SKM-1 treated with dmso at 0.1 percent for 144 hours (cell line): ENCODE results near the gene SF1.

ENCODE experiments used
- DNase-seq: peaks from one replicate; lab custom pipeline; 2025; ENCODE audit not compliant: unreplicated experiment; lab: John Stamatoyannopoulos, UW

Gene SF1

DNA sequence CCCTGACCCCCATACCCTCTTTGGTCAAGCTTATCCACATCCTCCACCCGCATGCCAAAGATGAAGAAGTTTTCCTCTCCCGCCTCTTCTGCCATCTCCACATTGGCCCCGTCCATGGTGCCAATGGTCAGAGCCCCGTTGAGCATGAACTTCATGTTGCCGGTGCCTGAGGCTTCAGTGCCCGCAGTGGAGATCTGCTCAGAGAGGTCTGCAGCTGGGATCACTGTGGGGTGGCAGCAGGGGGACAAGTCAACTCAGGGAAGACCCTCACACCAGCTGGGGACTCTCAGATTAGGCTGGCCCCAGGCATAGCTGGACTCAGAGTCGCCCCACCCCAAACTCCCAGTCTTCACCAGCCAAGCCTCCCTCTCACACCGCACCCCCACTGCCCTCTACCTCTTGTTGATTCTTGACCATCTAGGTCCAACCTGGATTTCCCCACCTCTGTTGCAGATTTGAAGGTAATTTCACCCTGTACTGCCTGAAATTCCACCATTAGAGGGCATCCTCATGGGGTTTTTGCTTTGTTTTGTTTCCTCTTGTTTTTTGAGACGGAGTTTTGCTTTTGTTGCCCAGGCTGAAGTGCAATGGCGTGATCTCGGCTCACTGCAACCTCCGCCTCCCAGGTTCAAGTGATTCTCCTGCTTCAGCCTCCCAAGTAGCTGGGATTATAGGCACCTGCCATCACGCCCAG, 27.8 kb downstream of the SF1 start:
- no peak for DNase-seq

DNA sequence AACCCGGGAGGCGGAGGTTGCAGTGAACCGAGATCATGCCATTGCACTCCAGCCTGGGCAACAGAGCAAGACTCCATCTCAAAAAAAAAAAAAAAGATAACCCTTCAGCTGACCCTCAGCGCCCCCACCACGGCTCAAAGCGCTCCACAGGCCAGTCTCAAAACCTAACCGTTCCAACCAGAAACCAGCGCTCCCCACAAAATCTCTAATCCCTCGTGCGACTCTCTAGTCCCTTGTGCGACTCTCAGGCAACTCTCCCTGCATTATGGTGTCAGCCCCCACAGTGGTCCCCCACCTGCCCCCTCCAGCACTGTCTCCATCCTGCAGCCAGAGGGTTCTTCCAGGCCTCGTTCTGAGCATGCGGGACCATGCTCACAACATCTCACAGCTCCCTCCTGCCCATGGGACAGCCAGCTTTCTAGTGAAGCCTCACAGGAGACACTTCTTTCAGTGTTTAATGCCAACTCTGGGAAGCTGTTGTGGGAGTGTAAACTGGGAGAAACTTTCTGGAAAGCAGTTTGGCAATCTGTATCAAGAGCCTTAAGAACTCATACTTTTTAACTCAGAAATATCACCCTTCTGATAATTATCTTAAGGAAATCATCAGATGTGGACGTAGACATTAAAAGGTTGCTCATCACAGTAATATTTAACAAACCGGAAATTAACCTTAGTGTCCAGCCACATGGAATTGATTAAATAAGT, 30.2 kb downstream of the SF1 start:
- no peak for DNase-seq

DNA sequence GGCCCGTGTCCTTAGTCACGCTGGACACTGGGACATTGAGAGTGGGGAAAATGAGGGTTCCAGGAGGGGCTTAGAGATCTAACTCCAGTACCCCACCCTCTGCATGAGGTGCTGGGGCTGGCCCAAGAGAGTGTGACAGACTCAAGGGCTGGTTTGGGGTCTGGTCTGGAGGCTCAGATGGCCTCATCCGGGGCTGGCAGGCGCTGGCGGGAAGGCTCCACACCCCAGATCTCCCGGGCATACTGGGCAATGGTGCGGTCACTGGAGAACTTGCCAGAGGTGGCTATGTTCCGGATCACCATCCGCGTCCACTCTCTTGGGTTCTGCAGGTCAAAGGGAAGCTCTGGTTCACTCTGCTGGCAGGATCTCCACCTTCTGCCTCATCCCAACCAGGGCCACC, 31.9 kb downstream of the SF1 start:
- DNase-seq = no peak

DNA sequence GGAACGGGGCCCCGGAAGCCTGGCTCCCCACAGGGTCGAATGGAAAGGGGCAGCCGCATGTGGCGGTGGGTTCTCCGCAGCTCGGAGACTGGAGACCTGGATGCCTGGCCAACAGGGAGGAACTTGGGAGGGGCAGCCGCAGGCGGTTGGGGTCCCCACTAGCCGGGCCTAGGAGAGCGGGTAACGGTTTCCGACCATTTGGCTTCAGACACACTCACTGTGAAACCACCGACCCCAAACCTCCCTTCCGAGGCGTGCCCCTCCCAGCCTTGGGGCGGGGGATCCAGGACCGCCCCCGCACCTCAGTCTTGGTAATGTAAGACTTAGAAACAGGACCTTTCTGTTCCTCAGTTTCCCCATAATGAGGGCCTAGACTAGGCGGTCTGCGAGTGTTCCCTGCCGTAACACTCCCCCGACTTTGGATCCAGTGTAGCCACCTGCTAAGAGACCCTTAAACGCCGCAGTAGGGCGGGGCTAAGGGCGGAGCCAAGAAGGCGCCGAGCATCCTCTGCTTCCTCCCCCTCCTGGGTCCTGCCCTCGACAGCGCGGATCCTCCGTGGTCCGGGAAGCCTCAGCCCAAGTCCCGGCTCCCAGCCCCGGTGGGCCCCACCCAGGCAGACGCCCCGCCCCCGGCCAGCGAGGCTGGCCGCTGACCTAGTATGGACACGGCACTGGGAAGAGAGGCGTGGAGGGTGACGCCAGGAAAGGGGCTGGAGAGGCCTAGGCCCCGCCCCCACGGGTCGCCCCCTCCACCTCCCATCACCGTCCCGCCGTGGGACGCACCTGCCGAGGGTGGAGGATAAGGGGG, 32.6 kb downstream of the SF1 start:
- DNase-seq = no peak

DNA sequence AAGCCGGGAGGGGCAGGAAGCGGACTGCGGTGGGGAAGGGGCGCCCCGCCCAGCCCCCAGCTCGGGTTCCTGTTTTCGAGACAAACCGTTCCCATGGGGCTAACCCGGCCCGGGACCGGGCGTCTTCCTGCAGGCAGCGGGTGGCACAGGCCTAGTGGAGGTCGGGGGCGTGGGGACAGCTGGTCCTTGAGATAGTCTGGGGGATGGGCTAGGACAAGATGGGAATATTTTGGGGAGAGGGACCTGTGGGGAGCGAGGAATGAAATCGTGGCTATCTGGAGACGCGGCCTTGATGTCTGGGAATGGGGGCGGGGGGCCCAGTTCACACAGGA, 33.2 kb downstream of the SF1 start:
- peak; percentile 86 for DNase-seq

DNA sequence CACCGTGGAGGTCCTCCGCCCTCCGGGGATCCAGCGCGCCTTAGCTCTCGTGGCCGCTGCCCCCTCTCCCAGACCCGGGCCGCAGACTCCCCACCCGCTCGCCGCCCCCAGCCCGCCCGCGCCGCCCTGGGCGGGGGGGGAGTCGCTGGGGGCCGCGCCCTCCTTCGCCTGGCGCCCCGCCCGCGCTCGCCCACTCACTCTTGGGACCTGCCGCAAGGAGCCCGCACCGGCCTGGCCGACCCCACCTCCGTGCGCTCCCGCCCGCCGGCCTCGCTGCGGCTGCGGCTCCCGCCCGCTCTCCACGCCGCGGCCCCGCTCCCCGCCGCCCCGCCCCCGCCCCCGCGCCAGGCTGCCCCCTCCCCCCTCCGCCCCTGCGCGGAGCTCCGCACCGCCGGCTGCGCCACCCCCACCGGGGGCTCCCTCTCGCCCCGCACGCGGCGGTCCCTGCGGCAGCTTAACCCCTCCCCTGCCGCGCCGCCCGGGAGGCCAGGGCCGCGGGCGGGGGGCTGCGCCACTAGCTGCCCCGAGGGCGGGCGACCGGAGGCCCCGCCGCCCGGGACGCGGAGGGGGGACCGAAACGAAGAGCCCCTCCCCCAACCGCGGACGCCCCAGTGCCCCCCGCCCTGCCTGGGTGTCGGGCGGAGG, 33.7 kb downstream of the SF1 start:
- DNase-seq = no peak

DNA sequence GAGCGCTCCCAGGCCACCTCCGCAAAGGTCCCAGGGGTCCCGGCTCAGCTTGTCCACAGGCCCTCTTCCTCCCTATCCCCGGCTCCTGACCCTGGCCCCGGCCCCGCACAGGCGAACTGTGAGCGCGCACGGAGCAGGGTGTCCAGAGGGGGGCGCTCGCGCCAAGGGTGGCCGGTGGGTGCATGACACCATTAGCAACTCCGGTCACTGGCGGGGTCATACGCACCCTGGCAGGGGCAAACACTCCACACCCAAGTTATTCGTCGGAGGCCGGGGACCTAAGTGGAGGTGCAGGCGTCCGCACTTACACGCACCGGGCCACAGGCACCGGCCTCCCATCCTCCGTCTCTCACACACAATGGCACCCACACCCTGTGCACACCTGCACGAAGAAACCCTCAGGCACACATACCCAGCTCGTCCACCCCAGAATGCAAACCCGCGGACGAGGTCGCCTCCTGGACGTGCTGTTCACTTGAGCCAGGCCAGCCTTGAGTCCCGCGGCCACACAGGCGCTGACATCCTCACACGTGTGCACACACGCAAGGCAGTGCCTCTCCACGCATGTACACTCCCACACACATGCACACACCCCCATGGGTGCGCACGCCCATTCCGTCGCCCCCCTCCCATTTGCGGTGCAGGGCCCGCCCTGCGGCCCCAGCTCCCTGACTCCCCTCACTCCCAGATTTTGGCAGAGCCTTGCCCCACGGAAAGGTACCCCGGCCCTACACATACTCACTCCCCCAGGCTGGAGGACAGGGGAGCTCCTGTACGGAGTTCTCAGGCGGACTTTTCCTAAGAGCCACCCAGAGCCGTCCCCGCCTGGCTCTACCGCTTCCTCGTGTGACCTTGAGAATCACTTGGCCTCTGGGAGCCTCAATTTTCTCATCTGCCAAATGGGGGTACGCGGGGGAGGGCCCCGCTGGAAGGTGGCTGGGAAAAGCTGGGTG, 34.5 kb downstream of the SF1 start, which contains the start of gene RASGRP2:
TSS of gene RASGRP2 (minus strand) at position 552 of the 953 bp plus-strand sequence. CDS start 1,276 bp downstream, outside the sequence.
- DNase-seq = peak; percentile 76

DNA sequence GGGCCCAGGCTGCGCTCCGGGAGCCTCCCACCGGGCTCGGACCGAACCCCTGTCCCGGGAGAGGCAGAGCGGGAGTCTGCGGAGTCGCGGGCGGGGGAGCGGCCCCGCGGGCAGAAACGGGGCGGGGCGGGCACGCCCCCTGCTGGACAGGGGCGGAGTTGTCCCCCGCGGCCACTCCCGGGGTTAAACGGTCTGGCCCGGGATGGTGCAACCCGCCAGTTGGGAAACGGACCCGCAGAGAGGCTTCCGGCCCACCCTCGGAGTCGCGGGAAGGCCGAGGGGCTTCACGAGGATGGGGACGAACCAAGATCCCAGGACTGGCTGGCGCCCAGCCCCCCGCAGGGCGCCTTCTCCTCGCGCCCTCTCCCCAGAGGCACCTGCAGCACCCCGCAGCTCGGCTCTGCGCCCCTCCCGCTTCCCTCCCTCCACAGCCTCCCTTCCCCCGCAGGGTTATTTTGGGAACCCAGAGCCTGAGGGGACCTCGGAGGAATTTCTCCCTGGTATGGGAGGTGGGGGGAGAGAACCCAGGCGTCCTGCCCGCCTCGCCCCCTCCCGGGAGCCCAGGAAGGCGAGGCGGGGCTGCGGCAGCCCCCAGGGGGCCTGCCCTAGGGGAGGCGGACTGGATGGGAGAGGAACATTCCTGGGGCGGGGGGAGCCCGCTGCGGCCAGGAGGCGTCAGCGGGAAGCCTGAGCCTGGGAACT, 35.3 kb downstream of the SF1 start:
- DNase-seq = peak; percentile 78

DNA sequence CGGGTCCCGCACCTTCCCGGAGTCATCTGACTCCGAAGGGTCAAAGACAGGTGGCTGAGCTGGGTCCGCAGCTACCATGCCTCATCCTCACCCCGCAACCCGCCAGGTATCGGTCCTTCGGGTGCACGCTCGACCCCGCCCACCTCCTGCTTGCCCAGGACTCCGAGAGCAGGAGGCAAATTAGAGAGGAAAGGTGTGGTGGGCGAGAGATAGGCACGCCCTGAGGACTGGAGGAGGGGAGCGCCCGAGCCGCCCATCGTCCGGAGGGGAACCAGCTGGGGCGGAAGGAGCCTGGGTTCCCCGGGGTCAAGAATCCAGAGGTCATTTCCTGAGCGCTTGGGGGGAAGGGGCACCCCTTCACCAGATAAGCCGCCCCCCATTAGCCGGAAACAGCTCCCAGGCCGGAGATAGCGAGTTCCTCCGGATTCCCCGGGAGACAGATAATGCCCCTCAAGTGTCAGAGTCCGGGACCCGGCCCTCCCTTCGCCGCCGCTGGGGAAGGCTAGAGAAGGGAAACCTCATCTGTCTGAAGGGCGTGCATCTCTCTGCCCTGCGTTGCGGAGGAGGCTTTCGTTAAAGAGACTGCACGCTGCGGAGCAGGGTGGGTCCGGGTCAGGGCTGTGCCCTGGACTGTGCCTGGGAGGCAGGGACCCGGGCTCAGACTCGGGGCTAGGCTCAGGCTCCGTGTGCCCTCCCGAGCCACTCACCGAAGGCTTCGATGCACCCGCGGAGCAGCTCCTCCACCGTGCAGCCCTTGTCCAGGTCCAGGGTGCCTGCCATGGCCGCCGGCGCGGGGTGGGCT, 36.1 kb downstream of the SF1 start:
- DNase-seq = no peak

DNA sequence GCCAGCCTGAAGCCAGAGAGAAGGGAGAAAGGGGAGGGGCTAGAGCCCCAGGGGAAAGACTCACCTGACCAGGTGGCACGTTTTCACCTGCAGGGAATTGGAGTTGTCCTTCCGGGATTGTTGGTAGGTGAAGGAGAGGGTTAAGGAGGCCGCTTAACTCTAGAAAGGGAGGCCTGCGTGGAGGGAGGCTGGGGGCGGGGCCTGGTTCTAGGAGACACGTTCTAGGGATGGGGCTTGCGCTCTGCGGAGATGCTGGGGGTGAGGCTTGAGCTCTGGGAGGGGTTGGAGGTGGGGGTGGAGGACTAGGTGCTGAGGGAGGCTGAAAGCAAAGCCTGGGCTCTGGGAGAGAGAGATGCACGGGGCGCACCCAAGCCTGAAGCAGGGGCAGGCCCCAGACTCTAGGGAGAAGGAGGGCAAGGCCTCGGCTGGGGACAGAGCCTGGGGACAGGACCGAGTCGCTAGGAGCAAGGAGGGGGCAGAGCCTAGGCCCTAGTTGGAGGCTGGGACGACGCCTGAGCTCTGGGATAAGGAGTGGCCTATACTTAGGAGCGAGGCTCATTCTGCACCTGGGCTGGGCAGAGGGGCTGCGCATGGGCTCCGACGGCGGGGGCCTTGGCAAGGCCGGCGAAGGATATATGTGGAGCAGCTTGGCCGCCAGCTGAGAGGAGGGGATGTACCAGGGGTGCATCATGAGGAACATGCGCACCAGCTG, 36.8 kb downstream of the SF1 start:
- DNase-seq = no peak

DNA sequence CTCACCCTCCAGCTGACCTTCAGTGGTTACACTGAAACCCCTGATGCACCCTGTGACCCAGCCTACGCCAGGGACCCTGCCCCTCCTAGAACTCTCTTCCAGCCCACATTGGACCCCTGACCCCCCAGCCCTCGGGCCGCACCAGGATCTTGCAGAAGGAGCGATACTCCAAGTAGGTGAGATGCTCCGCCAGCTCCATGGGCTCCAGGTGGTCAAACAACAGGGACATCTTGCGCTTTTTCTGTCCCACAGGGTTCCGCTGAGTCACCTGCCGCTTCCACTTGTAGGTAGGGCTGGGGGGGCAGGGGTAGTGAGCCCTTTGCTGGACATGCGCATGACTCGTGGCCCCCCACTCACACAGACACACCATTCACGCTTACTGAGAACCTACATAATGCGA, 38.5 kb downstream of the SF1 start:
- DNase-seq = no peak

DNA sequence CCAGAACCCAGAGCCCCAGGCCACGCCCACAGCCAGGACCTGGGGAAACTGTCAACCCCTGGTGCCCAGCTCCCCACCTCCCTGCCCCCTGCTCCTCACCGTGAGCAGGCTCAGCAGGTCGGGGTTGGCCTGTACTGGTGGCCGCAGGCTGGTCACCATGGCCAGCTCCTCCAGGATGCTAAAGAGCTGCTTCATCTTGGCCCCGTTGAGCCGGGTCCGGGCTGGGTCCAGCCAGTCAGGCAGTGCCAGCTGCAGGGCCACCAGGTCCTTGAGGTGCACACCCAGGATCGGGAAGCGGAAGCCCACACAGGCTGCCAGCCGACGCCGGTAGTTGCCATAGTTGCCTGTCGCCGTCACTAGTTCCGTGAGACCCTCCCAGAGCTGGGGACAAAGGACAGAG, 41.7 kb downstream of the SF1 start:
- no peak for DNase-seq

DNA sequence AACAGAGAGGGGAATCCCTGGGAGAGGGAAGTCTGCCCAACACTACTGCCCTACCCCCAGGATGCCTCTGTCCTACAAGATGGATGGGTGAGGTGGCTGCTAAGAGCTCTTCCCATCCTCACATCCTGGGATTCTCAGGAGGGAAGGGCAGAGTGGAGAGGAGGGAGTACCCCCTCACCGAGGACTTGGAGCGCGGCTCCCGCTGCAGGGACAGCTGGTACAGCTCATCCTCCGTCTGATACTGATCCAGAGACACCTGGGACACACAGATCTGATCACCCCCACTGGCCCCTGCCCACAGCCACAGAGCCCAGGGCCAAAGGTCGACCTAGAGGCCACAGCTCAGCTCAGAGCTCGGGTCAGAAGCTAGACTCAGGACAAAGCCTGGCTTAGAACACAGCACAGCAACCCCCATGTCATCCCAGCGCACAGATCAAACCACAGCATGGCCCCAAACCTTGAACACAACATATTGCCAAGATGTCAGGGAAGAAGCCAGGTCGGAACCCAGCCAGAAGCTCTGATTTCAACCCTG, 42.5 kb downstream of the SF1 start:
- DNase-seq = no peak

DNA sequence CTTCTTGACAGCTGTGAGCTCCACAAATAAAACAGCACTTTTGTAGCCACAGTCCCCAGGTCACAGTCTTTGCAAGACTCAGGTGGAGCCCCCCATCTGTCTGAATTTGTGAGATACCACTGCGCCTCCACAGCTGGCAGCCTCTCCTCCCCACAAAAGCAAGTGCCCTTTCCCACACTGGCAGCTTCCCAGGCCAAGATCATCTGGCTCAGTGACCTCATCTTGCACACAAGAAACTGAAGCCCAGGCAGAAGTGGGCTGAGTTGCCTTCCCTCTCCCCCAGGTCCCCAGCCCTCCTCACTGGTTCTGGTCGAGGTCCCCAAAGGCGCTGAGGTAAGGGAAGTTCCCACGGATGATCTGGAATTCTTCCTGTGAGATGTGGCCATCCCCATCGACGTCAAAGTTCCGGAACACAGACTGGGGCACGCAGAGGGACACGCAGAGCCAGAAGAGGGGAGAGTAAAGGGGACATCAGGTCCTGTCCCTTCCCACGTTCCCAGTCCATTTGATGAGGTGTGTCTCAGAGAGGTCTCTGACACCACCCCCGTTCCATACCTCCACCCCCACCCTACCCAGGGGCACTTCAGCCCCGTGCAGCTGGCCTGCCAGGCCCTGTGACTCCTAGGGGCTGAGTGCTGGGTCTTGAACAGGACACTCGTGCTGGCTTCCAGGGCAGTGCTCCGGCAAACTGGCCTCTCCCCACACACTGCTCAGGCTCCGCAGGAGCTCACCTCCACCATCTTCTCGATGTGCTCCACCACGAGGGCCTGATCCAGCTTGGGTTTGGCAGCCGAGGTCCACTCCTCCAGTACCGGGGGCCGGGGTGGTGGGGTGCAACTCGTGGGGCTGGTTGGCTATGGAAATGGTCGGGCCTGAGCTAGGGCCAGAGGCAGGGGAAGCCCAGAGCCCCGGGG, 43.3 kb downstream of the SF1 start:
- DNase-seq = no peak

DNA sequence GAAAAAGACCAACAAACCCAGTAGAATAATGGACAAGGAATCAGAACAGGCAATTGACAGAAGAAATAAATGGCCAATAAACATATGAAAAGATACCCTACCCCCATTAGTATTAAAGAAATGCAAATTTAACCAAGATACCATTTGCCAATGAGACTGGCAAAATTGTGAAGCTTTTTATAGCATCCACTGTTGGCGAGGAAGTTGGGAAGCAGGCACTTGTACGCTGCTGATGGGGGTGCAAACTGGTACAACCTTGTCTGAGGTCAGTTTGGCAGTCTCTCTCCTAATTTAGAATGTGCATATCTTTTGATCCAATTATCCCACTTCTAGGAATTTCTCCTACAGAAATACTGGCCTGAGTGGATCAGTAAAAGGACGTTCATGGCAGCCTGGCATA, 46.7 kb downstream of the SF1 start:
- DNase-seq = no peak

DNA sequence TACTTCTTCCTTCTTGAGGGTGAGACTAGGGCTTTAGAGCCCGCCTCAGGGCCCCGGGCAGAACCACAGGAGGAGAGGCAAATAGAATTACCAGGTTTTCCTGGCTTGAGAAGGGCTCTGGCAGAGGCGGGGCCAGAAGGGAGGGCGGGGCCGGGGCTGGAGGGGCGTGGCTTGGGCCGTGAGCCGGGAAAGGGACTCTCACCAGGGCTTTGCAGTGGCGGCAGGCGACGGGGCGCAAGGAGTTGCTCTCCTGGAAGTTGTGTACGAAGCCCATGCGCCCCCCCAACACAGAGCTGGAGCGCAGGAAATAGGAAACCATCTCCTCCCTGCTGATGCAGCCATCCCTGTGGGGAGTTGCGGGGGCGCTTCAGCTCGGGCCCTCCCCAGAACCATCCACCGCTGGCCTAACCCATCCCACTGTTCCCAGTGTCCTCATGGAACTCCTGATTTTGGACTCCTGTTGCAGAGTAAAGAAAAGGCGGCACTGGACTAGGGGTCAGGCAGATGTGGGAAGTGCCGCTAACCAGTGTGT, 48.4 kb downstream of the SF1 start:
- DNase-seq = no peak
